Measurements from ENCODE around the gene UBTD1. TPM values are rescaled to one million over a fixed set of nuclear protein-coding genes. Genes with fewer than 3 reads are reported as not detected.
"Not testable (repeated sequence)": the region's sequence is repeated elsewhere in the genome, so short reads cannot be mapped to it uniquely, and the experiment has no call there.

The UBTD1 gene
- total and polyA plus RNA-seq, 2 experiments from 2014 or later = 9.5 to 15.8 TPM

- TF ChIP-seq CTCF (IDR thresholded peaks at IDR 0.05; ENCODE audit: low read depth, low read length) = no peak
- no peaks in the 10 kb centered on the region for H3K36me3 ChIP-seq
- peak; percentile 34 to 61 for DNase-seq (ENCODE audit: low read depth in 1 of 2, low spot score in 1 of 2)
- no peaks in the 10 kb centered on the region for H3K9me3 ChIP-seq (ENCODE audit: low read depth)
- H3K4me1 ChIP-seq (ENCODE audit: low read depth) = peaks cover 6% of the 10 kb centered on the region
- peak overlapping the region; percentile 73 for H3K27ac ChIP-seq
- H3K27me3 ChIP-seq = no peaks in the 10 kb centered on the region
- no peak overlapping the region for H3K4me3 ChIP-seq
These were observed 75.8 kb downstream of the UBTD1 start for GRCh38 chr10:97574374-97575126.

- H3K27me3 ChIP-seq = no peaks in the 10 kb centered on the region
- peaks cover 6% of the 10 kb centered on the region for H3K4me1 ChIP-seq (ENCODE audit: low read depth)
- no peak for TF ChIP-seq CTCF (IDR thresholded peaks at IDR 0.05; ENCODE audit: low read depth, low read length)
- no peaks in the 10 kb centered on the region for H3K9me3 ChIP-seq (ENCODE audit: low read depth)
- H3K36me3 ChIP-seq = no peaks in the 10 kb centered on the region
- DNase-seq (ENCODE audit: low read depth in 1 of 2, low spot score in 1 of 2) = no peak
- no peak overlapping the region for H3K4me3 ChIP-seq
- peak overlapping the region; percentile 73 for H3K27ac ChIP-seq
These were observed 76.5 kb downstream of the UBTD1 start for GRCh38 chr10:97575127-97575668.

GRCh38 chr10:97576487-97576886, 77.8 kb downstream of the UBTD1 start:
- not testable (repeated sequence) for DNase-seq (ENCODE audit: low read depth in 1 of 2, low spot score in 1 of 2); H3K36me3 ChIP-seq; H3K4me3 ChIP-seq; H3K9me3 ChIP-seq (ENCODE audit: low read depth); H3K4me1 ChIP-seq (ENCODE audit: low read depth); H3K27ac ChIP-seq; H3K27me3 ChIP-seq

GRCh38 chr10:97577701-97578100, 79.0 kb downstream of the UBTD1 start:
- DNase-seq (ENCODE audit: low read depth in 1 of 2, low spot score in 1 of 2) = no peak
- Histone ChIP-seq H3K36me3 (no peaks in the 10 kb centered on the region), H3K9me3 (ENCODE audit: low read depth) (no peaks in the 10 kb centered on the region), H3K4me3 (no peak overlapping the region), H3K27ac (no peak overlapping the region), H3K4me1 (ENCODE audit: low read depth) (peaks cover 6% of the 10 kb centered on the region), H3K27me3 (no peaks in the 10 kb centered on the region)
- no peak for TF ChIP-seq CTCF (IDR thresholded peaks at IDR 0.05; ENCODE audit: low read depth, low read length)

GRCh38 chr10:97578171-97578844, 79.6 kb downstream of the UBTD1 start:
- H3K4me3 ChIP-seq = no peak overlapping the region
- no peak for DNase-seq (ENCODE audit: low read depth in 1 of 2, low spot score in 1 of 2)
- no peaks in the 10 kb centered on the region for H3K27me3 ChIP-seq
- H3K36me3 ChIP-seq = no peaks in the 10 kb centered on the region
- no peaks in the 10 kb centered on the region for H3K9me3 ChIP-seq (ENCODE audit: low read depth)
- no peak overlapping the region for H3K27ac ChIP-seq
- H3K4me1 ChIP-seq (ENCODE audit: low read depth) = peaks cover 6% of the 10 kb centered on the region
- TF ChIP-seq CTCF (IDR thresholded peaks at IDR 0.05; ENCODE audit: low read depth, low read length) = no peak

Measured in cardiac muscle cell (in vitro differentiated cells and primary cell).